SK-N-MC (cell line): ENCODE data around the gene GABRR1.

ENCODE experiments used
- EZH2 ChIP-seq: fragments of 200-600 bp; sonication (generic); IDR thresholded peaks from one replicate; pipeline ENCODE4 v1.6.1; 2017; ENCODE audit warnings: antibody characterized with exemption
- FOXP2 ChIP-seq: optimal IDR thresholded peaks from 2 replicates; pipeline ENCODE3; 2011; ENCODE audit warnings: mild to moderate bottlenecking, moderate library complexity; ENCODE audit not compliant: insufficient read depth; ENCODE audit errors: extremely low read length, control extremely low read depth
- POLR2AphosphoS5 ChIP-seq: IDR thresholded peaks from 2 replicates; pipeline ENCODE4 v1.6.1; 2012; ENCODE audit warnings: mild to moderate bottlenecking, low read depth, low read length, borderline replicate concordance

DNA sequence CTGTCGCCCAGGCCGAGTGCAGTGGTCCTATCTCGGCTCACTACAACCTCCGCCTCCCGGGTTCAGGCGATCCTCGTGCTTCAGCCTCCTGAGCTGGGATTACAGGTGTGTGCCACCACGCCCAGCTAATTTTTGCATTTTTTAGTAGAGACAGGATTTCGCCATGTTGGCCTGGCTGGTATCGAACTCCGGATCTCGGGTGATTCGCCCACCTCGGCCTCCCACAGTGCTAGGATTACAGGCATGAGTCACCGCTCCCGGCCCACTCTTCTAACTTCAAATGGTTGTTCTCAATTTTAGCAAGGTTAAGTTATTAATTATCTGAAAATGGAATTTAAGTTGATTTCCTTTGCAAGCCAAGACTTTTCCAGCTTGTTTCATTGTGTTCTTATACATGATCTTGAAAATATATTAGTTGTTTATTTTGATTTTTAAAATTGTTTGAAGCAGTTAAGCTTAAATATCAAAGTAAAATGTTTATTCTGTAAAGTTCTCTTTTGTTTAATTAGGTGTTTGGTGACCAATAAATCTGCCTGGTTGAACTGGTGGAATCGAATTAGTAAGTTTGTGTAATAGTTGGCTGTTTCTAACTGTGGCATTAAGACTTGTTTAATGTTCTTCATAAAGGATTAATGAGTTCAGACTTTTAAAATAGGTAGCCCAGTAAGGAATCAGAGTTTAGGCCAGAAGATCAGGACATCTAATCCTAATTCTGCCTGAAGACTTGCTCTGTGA lies 69.0 kb downstream of the GABRR1 start:
- no peak for TF ChIP-seq EZH2
- no peak for TF ChIP-seq POLR2AphosphoS5
- no peak for TF ChIP-seq FOXP2
